DND-41 (cell line): ENCODE measurements around the gene IL22RA1.

Source experiments
- ATAC-seq: fragments of 200-7000 bp; cut with Tn5 transposase; 3 replicates; pipeline ENCODE4 v1.9.1; 2021; ENCODE audit warnings: low read depth; ENCODE audit not compliant: insufficient read depth
- DNase-seq: peaks from one replicate; pipeline ENCODE4 v3.0.0-alpha.2; 2020
- H2AFZ ChIP-seq: 2 replicates; pipeline ENCODE4 v1.6.0; 2012; ENCODE audit warnings: low read depth, low read length
- H3K27ac ChIP-seq: 2 replicates; pipeline ENCODE4 v1.5.1; 2012; ENCODE audit warnings: low read length, inconsistent platforms
- H3K27me3 ChIP-seq: fragments of 200-600 bp; sonication (generic); 2 replicates; pipeline ENCODE4 v1.6.0; 2012; ENCODE audit warnings: low read length, mild to moderate bottlenecking, inconsistent platforms; ENCODE audit not compliant: insufficient read depth, poor library complexity
- H3K36me3 ChIP-seq: 2 replicates; pipeline ENCODE4 v1.5.1; 2012; ENCODE audit warnings: low read length, inconsistent platforms; ENCODE audit not compliant: insufficient read depth
- H3K4me1 ChIP-seq: 2 replicates; pipeline ENCODE4 v1.5.1; 2012; ENCODE audit warnings: mild to moderate bottlenecking, low read length; ENCODE audit not compliant: insufficient read depth
- H3K4me2 ChIP-seq: 2 replicates; pipeline ENCODE4 v1.6.0; 2012; ENCODE audit warnings: mild to moderate bottlenecking, moderate library complexity, low read length, inconsistent platforms; ENCODE audit not compliant: insufficient read depth
- H3K4me3 ChIP-seq, 2 experiments: fragments of 200-600 bp in 1 of 2; shearing (Covaris generic) in 1 of 2; 2 replicates each; pipeline ENCODE4 v1.5.1; 2012 to 2016; ENCODE audit warnings: inconsistent platforms in 2 of 2, low read length in 2 of 2, mild to moderate bottlenecking in 2 of 2, low read depth in 1 of 2, moderate library complexity in 1 of 2
- H3K79me2 ChIP-seq: 2 replicates; pipeline ENCODE4 v1.6.0; 2012; ENCODE audit warnings: low read length, inconsistent platforms; ENCODE audit not compliant: insufficient read depth
- H3K9ac ChIP-seq: 2 replicates; pipeline ENCODE4 v1.6.0; 2012; ENCODE audit warnings: low read depth, mild to moderate bottlenecking, inconsistent platforms, low read length, moderate library complexity
- H3K9me3 ChIP-seq: 2 replicates; pipeline ENCODE4 v1.5.1; 2012; ENCODE audit warnings: low read length, moderate library complexity, mild to moderate bottlenecking, inconsistent platforms; ENCODE audit not compliant: insufficient read depth, severe bottlenecking
- H4K20me1 ChIP-seq: 2 replicates; pipeline ENCODE4 v1.6.0; 2012; ENCODE audit warnings: low read length; ENCODE audit not compliant: insufficient read depth
- CTCF ChIP-seq: IDR thresholded peaks from 2 replicates; pipeline ENCODE4 v1.5.1; 2012; ENCODE audit warnings: borderline replicate concordance, low read length, moderate library complexity, mild to moderate bottlenecking; ENCODE audit not compliant: poor library complexity, severe bottlenecking; ENCODE audit errors: extremely low read depth
- EZH2 ChIP-seq: IDR thresholded peaks from 3 replicates; pipeline ENCODE4 v1.6.1; 2012; ENCODE audit warnings: borderline replicate concordance, low read depth, mild to moderate bottlenecking, moderate library complexity, low read length, inconsistent platforms; ENCODE audit not compliant: severe bottlenecking

IL22RA1 gene

DNA sequence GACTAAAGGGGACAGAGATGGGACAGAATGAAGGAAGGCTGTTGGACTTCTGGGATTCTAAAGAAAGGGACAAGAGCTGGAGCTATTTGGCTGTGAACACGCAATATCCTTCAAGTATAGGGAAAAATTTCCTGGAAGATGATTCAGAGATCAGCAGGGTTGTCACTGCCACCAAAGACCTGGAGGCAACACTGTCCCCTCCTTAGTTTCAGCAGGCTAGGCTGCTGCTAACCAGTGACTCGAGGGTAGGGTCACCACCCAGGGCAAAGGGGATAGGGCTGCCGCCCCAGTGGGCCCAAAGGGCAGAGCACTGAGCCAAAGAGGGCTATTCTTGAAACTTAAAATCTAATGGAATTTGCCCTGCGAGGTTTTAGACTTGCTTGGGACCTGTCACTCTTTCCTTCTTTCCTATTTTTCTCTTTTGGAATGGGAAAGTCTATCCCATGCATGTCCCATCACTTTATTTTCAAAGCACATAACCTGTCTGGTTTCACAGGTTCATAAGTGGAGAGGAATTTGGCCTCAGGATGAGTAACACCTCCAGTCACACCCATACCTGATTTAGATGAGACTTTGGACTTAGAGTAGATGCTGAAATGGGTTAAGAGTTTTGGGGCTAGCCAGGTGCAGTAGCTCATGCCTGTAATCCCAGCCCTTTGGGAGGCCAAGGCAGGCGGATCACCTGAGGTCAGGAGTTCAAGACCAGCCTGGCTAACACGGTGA lies 32.3 kb upstream of the IL22RA1 start:
- no peaks in the 10 kb centered on the region for H3K79me2 ChIP-seq
- H2AFZ ChIP-seq = no peak overlapping the region
- H3K4me2 ChIP-seq = no peak overlapping the region
- H3K4me1 ChIP-seq = no peaks in the 10 kb centered on the region
- H3K27ac ChIP-seq = no peak overlapping the region
- H3K9me3 ChIP-seq = no peaks in the 10 kb centered on the region
- no peaks in the 10 kb centered on the region for H3K36me3 ChIP-seq
- TF ChIP-seq EZH2 (no peak), CTCF (no peak)
- DNase-seq (no peak), ATAC-seq (no peak)
- no peak overlapping the region for H3K4me3 ChIP-seq
- H3K9ac ChIP-seq = no peak overlapping the region
- H4K20me1 ChIP-seq = no peaks in the 10 kb centered on the region
- H3K27me3 ChIP-seq = peaks cover 13% of the 10 kb centered on the region

DNA sequence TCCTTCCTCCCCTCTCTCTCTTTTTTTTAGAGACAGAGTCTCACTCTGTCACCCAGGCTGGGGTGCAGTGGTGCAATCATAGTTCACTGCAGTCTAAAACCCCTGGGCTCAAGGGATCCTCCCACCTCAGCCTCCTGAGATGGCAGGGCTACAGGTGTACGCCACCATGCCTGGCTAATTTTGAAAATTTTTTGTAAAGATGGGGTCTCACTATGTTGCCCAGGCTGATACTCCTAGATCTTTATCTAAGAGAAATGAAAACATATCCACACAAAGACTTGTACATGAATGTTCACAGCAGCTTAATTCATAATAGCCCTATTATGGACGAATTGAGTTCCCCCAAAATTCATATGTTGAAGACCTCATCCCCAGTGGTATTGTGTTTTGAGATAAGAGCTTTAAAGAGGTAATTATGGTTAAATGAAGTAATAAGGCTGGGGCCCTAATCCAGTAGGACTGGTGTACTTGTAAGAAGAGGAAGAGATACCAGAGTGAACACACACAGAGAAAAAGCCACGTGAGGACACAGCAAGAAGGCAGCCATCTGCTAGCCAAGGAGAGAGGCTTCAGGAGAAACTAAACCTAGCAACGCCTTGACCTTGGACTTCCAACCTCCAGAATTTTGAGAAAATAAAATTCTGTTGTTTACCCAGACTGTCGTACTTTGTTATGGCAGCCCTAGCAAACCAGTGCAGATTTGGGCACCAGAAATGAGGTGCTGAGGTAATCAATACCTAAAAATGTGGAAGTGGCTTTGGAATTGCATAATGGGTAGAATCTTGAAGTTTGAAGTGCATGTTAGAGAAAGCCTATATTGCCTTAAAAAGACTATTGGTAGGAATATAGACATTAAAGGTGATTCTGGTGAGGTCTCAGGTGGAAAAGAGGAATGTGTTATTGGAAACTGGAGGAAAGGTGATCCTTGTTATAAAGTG lies 31.0 kb upstream of the IL22RA1 start:
- no peak for TF ChIP-seq CTCF
- TF ChIP-seq EZH2 = no peak
- Histone ChIP-seq H3K79me2 (no peaks in the 10 kb centered on the region), H3K4me2 (no peak overlapping the region), H3K27me3 (peaks cover 13% of the 10 kb centered on the region), H2AFZ (no peak overlapping the region), H3K27ac (no peak overlapping the region), H3K9ac (no peak overlapping the region), H3K4me3 (no peak overlapping the region), H4K20me1 (no peaks in the 10 kb centered on the region), H3K4me1 (no peaks in the 10 kb centered on the region), H3K9me3 (no peaks in the 10 kb centered on the region), H3K36me3 (no peaks in the 10 kb centered on the region)
- no peak for DNase-seq
- ATAC-seq = no peak

- Histone ChIP-seq H3K4me1 (no peaks in the 10 kb centered on the region), H3K27me3 (peaks cover 13% of the 10 kb centered on the region), H3K4me2 (no peak overlapping the region), H3K9me3 (no peaks in the 10 kb centered on the region), H3K9ac (no peak overlapping the region), H3K36me3 (no peaks in the 10 kb centered on the region), H3K79me2 (no peaks in the 10 kb centered on the region), H3K4me3 (no peak overlapping the region), H4K20me1 (no peaks in the 10 kb centered on the region), H3K27ac (no peak overlapping the region), H2AFZ (no peak overlapping the region)
- TF ChIP-seq EZH2 = no peak
- TF ChIP-seq CTCF = no peak
- DNase-seq (no peak), ATAC-seq (no peak)
Observed at GRCh38 chr1:24172598-24172997, 29.7 kb upstream of the IL22RA1 start.
